Activated naive CD4-positive, alpha-beta T cell (primary cell): Measurements from ENCODE around the gene COX7B2.

Experiments used
- DNase-seq, 4 experiments: peaks; one replicate each; lab custom pipeline; 2025; lab: John Stamatoyannopoulos, UW

Gene COX7B2

DNA sequence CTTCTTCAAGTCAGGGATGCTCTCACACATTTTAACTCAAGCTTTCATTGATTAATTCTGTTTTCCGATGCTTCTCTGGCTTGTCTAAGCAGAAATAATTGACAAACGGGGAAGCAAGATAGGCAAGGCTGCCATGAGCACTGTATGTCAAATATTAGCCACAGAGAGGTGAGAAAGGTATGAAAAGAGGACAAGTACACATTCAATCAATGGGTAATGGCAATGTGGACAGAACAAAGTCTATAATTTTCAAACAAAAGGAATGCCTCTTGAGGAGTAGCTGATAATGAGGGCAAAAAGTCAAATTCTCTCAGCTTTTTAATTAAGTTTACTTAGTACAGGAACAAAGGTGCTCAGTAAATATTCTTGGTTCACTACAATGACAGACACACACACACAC, 19.6 kb downstream of the COX7B2 start:
- DNase-seq, result no peak

DNA sequence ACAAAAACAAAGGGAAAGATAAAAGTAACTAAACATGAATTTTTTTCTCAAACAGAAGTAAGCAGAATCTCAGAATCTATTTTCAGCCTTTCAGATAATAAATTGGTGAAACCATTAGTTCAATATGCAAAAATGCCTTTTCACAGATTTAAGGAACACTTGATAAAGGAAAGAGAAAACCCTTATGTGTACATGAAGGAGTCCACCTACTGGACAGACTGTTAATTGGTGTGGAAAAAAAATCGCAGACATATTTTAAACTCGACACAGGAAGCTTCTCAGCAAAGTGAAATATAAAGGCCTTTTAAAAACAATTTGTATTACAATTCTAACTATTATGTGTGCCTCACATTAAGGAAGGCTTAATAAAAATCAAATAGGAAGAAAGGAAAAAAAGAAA, 22.3 kb downstream of the COX7B2 start:
- DNase-seq, result no peak

DNA sequence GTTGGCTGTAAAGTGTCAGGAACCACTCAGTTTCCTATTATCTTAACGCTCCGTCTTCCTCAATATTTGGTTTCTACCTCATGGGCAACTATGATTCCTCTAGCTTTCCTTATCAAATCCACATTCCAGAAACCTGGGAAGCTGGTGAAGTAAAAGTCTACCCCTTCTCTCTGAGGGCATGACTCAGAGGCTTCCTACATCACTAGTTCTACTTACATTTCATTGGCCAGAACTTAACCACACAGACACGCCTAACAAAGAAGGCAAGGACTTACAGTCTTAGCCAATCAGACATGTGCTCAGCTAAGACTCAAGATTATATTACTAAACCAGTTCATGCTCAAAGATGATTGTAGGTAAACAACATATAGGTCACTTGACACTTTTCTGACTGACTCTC, 30.4 kb downstream of the COX7B2 start:
- no peak for DNase-seq

DNA sequence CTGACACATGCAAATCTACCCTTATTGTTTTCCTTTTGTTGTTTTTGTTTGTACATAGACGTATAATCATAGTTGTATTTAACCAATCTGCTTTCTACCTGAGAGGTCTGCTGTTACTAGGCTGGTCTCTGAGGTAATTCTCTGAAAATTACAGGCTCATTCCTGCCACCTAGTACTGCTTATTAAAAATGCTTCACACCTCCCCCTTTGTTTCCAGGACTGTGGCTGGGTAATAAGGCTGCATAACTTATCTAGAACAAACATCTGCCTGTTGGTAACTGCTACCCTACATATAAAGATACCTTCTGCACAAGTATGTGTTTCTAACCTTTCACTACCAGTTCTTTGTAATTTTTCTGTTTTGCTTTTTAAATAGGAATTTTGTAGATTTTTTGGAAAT, 34.2 kb downstream of the COX7B2 start:
- no peak for DNase-seq

DNA sequence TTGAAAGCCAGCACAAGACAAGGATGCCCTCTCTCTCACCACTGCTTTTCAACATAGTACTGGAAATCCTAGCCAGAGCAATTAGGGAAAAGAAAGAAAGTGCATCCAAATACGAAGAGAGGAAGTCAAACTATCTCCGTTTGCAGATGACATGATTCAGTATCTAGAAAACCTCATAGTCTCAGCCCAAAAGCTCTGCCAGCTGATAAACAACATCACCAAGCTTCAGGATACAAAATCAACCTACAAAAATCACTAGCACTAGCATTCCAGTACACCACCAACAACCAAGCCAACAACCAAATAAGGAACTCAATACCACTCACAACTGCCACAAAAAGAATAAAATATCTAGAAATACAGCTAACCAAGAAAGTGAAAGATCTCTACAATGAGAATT, 38.6 kb downstream of the COX7B2 start:
- no peak for DNase-seq

- DNase-seq, result no peak
Observed at GRCh38 chr4:46856333-46856732, 52.7 kb downstream of the COX7B2 start.

DNA sequence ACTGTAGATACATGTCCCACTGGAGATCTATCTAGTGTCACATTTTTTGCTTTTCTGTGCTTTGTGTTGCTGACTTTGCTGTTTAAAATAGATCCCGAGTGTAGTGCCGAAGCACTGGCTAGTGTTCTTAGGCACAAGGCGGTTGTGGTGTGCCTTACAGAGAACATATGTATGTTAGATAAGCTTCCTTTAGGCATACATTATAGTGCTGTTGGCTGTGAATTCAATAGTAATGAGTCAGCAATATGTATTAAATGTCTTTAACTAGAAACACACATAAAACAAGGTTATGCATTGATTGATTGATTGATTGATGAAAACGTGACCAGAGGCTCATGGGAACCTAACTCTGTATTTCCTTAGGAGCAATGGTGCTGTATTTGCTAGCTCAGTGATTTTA, 56.2 kb downstream of the COX7B2 start:
- no peak for DNase-seq

DNA sequence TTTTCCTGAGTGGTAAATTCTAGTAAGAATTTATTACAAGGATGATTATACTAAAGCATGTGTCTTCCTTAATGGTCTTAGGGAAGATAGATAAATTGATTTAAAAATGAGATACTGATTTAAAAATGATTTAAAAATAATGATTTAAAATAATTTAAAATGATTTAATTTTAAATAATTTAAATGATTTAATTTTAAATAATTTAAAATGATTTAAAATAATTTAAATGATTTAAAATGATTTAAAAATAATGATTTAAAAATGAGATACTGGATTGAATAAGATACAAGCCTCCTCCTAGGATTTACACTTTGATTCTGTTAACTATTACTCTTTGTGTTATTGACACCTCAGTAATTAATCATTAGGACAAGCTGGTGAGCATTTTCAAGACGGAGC, 59.0 kb downstream of the COX7B2 start:
- no peak for DNase-seq

DNA sequence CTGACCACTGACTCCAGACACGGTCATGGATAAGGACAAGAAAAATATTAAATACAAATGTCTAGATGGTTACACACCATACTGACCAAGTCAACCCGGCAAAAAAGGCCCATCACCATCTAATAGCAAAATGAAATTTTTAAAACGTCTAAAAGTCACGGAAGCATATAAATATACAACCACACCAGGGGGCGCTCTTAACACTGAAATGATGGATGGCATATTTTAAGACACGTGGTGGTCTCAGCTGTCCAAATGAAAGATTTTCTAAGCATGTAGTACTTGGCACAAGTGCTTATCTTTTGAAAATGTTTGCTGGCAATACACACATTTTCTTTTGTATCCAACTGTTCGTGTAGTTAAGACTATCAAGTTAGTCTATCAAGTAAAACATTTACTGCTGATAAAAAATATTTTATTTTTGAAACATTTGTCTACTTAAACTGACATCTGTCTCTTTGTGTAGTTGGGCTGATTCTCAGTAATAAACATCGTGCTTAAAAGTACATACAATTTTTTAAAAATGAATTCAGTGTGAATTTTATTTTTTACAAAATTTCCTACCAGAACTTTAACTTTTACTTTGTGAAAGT, 64.6 kb downstream of the COX7B2 start:
- DNase-seq, result peak in 1 of 4 experiments; percentile 1

DNA sequence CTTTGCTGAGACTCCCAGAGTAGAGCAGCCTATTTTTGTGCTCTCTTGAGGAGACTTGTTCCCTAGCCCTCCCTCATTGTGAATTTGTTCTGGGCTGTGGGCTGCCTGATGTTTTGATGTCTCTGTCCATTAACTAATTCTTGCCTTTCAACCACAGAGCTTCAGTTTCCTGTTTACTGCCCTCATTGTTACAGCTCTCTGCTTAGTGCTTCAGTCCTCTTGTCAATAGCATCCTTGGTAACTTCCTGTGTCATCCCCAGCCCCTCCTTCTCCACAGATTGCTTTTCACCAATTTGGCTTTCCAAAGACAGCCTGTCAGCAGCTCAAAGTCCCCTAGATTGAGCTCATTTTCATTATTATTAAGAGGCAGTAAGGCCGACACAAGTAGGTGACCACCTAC, 69.9 kb downstream of the COX7B2 start:
- no peak for DNase-seq

DNA sequence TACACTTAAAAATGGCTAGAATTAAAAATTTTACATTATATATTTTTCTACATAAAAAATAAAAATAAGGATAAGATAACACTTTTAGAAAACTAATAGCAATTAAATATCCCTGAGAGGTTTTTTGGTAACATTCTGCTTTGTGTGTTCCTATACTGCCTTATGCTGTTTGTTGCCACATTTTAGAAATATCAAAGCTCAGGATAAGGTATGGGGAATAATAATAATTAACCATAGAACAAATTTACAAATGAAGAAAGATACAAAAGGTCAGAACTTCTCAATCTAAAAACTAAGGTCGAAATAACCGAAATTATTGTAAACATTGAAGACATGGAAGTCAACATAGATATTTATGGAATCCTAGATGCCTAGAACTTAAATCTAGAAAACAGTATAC, 71.4 kb downstream of the COX7B2 start:
- DNase-seq, result no peak

DNA sequence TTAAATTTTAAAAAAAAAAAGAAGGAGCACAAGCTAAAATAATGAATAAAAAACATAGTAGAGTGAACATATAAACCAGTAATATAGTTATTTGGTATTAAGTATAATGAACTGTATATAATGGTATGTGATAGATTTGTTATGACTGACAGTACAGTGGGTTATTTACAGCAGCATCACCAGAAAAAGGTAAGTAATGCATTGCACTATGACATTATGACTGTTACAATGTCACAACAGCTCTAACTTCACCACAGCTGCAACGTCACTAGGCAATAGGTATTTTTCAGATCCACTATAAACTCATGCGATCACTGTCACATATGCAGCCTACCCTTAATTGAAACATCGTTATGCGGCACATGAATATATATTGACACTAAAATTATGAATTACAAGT, 72.5 kb downstream of the COX7B2 start:
- DNase-seq, result no peak

- DNase-seq, result no peak
Observed at GRCh38 chr4:46830971-46831454, 78.0 kb downstream of the COX7B2 start.

- DNase-seq, result no peak
Observed at GRCh38 chr4:46820154-46820553, 88.9 kb downstream of the COX7B2 start.

GRCh38 chr4:46819095-46819494, 90.0 kb downstream of the COX7B2 start:
- DNase-seq, result no peak

DNA sequence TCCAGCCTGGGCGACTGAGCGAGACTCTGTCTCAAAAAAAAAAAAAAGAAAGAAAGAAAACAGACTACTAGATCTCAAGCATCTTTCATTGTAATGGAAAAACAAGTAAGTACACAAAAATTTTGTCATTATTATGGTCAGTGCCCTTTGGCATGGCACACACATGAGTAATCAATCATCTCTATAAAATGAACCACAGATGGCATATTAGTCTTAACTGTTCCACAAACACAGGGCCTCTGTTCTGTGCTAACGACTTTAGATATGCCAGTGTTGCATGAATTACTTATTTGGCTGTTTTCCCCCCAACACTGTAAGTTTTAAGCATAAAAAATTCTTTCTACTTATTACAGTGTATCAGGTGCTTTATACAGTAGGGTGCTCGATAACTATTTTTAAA, 90.4 kb downstream of the COX7B2 start:
- DNase-seq, result no peak

GRCh38 chr4:46817806-46818205, 91.2 kb downstream of the COX7B2 start:
- no peak for DNase-seq

- DNase-seq, result no peak
Observed at GRCh38 chr4:46804781-46805413, 104.1 kb downstream of the COX7B2 start.

GRCh38 chr4:46793036-46793435, 116.0 kb downstream of the COX7B2 start:
- no peak for DNase-seq

- no peak for DNase-seq
Observed at GRCh38 chr4:46781434-46782092, 127.5 kb downstream of the COX7B2 start.

DNA sequence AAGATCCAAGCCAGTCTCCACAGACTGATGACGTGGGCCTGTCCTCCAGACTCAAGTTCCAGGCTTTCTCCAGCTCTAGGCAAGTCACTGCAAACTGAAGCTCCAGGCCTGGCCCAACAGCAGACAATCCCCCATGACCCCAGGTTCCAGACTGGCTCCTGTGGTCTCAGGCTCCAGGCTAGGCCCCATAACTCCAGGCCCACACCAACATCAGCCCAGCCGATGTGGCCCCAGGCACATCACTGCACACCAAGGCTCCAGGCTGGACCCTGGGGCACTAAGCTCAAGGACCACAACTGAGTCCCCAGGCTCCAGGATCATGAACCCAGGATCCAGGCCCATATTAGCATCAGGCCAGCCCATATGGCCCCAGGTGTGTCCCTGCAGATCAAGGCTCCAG, 143.6 kb downstream of the COX7B2 start:
- no peak for DNase-seq

GRCh38 chr4:46730075-46730474, 179.0 kb downstream of the COX7B2 start:
- DNase-seq, result no peak

- DNase-seq, result no peak
Observed at GRCh38 chr4:46720055-46720454, 189.0 kb downstream of the COX7B2 start.

DNA sequence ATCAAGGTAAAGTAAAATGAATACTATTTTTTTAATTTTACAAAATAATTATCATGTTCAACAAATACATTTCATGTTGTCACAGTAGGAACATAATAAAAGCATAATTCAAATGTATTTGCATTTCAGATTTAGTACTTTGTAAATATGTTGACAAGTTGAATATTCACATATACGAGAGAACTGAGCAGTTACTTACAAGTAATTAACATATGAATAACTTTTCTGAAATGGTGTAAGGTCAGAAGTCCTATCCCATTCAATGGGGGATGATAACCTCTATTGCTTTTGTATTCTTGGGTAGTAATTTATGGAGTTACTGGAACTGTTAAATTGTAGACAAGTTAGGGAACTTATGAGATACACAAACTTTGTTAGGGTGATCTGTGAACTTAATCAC, 191.1 kb downstream of the COX7B2 start:
- DNase-seq, result no peak
